GM18867 (cell line): ENCODE results near the gene MRPL42.
"Not testable (repeated sequence)": the region's sequence is repeated elsewhere in the genome, so short reads cannot be mapped to it uniquely, and the experiment has no call there.

ENCODE experiments used
- ATAC-seq: cut with Tn5 transposase; IDR thresholded peaks from one replicate; pipeline ENCODE4 v1.9.1; 2021; ENCODE audit warnings: mild to moderate bottlenecking, moderate library complexity; ENCODE audit not compliant: unreplicated experiment

The MRPL42 gene

GRCh38 chr12:93540466-93540865 is 73.2 kb downstream of the MRPL42 start:
- ATAC-seq, result no peak

DNA sequence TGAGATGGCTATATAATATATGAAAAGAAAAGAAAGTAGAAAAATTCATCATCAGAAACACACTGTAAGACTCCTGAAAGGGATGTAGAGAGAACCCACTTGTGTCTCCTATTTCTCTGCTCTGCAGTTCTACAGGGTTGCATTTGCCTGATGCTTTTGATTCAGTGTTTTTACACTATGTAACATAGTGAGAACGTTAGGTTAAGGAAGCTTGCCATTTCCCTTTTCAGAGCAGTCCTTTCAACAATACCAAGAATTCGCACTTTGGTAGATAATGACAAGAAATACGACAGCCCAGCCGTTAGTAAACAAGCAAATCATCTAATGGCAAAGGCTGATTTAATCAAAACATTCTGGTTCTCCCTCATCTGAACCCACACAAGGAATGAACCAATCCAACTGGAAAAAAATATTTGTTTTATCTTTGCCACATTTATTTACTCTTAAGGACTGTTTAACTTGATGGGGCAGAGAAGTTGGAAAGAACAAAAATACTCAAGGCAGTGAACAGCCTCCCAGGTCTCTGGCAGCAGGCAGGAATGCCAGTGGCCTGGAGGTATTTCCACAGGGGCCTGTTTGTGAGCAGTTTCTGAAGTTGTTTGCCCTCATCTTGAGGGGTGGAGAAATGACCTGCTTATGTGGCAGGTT is 74.4 kb downstream of the MRPL42 start:
- ATAC-seq, result no peak

DNA sequence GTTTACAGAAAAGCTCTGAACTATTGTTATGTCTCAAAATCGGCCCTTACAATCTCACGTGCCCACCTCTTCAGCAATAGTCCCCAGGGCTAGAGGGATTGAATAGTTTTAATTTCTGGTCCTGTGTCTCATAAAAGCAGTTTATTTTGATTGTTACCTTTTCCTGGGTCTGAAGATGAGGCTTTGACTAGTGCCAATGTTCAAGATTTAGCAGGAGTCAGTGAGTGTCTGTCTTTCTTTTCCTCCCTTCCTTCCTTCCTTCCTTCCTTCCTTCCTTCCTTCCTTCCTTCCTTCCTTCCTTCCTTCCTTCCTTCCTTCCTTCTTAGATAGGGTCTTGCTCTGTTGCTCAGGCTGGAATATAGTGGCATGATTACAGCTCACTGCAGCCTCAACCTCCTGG is 80.5 kb downstream of the MRPL42 start:
- no peak for ATAC-seq

DNA sequence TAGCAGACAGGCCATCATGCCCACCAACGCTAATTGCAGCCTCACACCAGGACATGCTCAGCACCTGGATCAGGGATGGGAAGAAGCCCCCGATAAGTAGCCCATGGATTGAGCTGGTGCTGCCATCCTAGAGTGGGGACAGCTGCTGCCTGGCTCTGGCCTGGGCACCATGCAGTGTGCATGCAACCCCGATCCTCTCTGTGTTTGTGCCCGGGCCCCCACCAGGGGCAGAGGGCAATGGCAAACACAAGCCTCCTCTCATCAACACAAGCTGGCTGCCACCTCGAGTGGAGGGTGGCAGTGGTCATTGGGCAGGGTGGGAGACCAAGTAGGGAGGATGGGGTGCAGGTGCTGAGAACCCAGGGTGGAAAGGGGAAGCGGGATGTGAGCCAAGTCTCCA is 81.9 kb downstream of the MRPL42 start:
- no peak for ATAC-seq

GRCh38 chr12:93550748-93551611 is 83.7 kb downstream of the MRPL42 start:
- ATAC-seq, result no peak

DNA sequence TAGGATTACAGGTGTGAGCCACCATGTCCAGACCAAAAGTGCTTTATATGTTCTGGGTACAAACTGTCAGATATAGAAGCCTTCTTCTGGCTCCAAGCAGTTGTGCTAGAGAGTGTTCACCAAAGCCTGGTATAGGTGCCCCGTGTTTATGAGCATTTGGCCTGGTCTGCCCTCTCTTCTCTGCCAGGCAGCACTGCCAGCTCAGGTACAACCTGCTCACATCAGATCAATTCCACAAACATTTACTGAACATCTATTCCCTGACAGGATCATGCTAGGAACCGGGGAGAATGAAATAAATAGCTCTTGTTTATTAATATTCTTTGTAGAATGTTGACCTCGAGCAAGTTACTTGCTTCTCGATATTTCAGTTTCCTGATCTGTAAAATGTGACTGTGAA is 85.1 kb downstream of the MRPL42 start:
- ATAC-seq, result no peak

- ATAC-seq, result not testable (repeated sequence)
These were observed 90.6 kb downstream of the MRPL42 start for GRCh38 chr12:93557879-93558278.

DNA sequence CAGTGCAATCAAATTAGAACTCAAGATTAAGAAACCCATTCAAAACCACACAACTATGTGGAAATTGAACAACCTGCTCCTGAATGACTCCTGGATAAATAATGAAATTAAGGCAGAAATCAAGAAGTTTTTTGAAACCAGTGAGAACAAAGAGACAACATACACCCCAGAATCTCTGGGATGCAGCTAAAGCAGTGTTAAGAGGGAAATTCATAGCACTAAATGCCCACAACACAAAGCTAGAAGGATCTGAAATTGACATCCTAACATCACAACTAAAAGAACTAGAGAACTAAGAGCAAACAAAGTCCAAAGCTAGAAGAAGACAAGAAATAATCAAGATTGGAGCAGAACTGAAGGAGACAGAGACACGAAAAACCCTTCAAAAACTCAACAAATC is 91.4 kb downstream of the MRPL42 start:
- ATAC-seq, result not testable (repeated sequence)

GRCh38 chr12:93563807-93564538 is 96.7 kb downstream of the MRPL42 start:
- ATAC-seq, result peak; percentile 53

DNA sequence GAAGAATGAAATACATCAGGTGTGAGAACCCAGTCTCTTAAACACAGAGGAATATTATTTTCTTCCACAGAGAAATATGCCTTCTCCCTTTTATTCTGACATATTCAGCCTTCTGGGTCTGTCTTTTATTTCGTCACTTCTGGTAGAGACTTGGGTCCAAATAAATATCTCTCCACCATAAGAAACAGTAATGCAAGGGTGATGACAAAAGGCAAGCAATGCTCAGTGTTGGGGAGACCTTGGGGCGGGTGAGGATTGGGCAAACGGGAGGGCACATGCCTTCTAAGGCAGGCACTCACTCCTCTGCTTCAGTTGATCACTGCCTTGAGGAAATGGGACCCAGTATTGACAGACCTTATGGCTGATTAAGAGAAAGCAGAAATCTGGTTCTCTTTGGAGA is 98.4 kb downstream of the MRPL42 start:
- no peak for ATAC-seq
